NCI-H1930 (cell line): ENCODE results near the gene TMA16.
A peak's percentile ranks its signal among the peaks of the same experiment; 100 is the strongest.
"Not testable (repeated sequence)": the region's sequence is repeated elsewhere in the genome, so short reads cannot be mapped to it uniquely, and the experiment has no call there.

Source experiments
- DNase-seq, 2 experiments: peaks; one replicate each; lab custom pipeline; 2025; lab: John Stamatoyannopoulos, UW

TMA16 gene

DNA sequence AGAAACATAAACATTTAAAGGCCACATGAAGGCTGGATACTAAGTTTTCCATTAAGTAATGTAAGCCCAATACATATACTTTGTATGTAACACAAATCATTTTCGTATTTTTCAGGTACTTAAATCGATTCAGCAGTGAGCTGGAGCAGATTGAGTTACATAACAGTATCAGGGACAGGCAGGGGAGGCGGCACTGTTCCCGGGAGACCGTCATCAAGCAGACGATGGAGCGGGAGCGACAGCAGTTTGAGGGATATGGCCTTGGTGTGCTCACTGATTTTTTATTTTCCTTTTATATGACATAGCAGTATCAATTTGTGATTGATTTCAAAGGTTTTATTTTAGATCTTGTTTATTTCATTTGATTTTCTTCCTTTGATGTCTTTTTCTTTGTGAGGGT, 20.7 kb downstream of the TMA16 start:
- DNase-seq = no peak

DNA sequence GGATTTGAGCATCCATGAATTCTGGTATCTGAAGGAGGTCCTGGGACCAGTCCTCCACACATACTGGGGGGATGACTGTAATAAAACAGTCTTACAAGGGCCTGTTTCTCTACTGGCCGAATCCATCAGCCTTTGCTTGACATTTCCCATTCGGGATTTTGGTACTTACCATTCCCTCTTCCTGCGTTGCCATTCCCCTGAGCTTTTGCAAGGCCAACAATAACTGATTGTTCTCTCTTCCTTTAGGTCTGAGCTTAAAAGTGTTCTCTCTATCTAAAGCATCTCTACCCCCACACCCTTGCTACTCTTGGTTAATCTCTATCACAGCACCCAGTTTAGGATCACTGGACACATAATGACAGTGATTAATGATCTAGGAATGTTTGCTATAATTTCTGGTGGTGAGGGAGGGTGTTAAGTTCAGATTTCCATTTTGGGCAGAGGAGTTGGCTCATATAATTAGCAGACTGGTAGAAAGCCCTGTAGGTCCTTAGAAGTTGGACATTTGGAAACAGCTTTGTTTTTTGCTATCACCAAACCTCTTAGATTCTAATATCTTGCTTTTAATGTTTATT, 29.4 kb downstream of the TMA16 start:
- no peak for DNase-seq

DNA sequence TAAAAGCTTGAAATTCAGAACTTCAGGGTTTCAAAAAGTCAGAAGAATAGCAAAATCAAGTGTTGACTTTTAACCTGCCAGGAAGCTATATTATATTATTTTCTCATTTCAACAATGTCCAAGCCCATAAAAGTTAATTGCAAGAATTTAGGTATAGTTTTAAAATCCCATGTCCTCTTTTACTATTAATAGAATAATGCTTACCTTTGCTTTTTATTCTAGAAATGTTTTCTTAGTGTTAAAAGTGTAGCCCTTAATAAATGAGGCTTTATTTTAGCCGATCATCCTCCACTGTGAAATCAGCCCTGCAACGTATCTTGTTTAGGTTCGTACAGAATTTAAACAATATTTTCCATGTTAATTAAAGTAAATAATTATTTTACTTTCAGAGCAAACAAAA, 31.5 kb downstream of the TMA16 start:
- peak in 1 of 2 experiments; percentile 18 for DNase-seq

DNA sequence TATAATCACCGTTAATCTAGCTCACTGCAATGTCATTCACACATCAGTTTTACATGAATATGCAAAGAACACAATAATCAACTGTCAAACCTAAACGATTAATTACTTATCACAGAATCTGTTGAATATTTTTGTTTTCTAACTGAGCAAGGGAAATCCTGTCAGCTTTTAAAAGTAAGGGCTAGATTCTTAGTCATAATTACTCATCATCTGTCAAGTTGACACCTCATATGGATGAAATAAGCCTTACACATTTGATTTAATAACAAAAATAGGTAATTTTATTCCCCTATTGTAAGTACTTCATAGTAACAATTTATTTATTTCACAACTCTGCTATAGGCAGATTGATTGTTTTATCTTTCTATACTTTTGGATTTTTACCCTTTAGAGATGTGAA, 32.7 kb downstream of the TMA16 start:
- DNase-seq = no peak

DNA sequence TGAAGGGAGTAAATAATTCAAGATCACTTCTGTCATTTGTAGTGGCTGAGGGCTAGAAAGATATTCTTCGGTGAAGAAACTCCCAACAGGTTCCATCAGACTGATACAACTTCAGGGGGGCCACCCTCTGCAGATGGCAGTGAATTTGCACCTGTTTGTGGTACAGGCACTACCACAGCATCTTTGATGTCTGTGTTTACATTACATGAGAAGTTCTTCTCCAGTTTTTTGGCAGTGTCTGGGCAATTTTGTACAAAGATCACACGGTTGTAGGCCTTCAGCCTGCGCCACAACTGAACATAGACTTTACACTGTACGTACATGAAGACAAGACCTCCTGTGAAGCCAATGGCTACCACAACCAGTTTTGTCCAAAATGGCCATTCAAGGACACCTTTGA, 34.2 kb downstream of the TMA16 start:
- DNase-seq = no peak

DNA sequence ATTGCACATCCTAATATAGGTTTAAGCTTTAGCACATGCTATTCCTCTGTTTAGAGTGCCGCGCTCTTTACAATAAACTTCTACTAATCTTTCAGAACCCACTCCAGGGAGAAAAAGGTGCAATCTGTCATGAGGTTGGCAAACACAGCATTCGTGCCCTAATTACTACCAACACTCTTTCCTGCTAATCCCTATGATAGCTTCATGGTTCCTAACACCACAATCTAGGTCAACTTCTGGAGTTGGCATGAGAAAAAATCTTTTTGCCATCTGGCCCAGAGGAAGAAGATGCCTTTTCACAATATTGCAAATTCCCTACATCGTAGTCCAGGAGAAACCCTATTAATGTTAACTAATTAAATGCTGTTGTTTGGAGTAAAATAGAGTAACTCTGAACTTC, 39.6 kb downstream of the TMA16 start:
- DNase-seq = no peak

DNA sequence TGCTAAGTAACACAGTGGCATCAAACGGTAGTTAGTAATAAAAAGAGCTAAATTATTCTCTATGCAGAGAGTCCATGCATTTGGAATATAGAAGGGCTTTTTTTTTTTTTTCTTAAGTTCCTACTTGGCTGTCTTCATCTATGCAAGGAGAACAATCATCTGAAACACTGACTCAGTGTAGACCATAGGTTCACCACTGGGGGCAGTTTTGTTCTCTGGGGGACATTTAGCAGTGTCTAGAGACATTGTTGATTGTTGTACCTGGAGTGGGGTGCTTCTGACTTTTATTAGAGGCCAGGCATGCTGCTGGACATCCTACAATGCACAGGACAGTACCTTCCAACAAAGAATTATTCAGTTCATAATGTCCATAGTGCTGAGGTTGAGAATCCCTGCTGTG, 41.2 kb downstream of the TMA16 start:
- DNase-seq = no peak

DNA sequence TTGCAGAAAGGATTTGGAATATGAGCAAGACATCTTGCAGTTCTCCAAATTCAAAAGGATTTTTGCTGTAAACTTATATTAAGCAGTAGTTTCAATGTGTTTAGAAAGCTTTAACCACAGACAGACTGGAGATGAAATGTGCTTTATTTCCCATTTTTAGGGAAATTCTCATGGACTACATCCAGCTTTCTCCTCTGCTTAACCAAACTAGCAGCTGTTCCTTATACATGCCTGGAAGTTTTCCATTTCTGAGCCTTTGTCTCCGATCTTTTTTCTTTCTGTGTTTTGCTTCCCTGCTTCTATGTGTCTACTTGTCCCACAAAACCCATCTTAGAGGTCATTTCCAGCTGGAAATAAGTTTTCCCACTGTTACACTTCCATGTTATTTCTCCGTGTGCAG, 41.6 kb downstream of the TMA16 start:
- no peak for DNase-seq

DNA sequence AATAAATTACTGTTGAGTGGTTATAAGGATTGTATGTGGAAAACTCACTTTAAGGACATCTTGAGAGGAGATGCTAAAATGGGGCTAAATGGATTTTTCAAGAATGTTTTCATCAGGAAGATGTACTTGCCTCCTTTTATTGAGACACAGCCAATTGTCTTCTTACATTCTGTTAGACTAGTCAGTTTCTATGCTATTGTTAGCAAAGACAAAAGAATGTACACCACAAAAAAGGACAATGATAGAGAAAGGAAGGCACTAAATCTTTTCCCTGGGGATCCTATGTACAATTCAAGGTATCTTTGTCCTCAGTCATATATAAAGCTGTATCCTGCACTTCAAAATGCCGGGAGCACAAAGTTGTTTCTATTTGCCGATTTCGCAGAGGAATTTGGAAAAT, 42.6 kb downstream of the TMA16 start:
- DNase-seq = no peak

DNA sequence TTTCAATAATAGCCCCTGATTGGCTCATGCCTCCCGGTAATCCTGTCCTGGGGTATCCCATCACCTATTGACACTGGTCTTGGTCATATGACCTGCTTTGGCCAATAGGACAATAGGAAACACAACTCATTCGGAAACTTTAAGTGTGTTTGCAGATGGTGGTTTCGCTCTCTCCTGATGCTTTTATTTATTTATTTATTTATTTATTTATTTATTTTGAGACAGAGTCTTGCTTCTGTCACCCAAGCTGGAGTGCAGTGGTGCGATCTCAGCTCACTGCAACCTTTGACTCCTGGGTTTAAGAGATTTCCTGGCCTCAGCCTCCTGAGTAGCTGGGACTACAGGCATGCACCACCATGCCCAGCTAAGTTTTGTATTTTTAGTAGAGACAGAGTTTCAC, 44.3 kb downstream of the TMA16 start:
- not testable (repeated sequence) for DNase-seq

DNA sequence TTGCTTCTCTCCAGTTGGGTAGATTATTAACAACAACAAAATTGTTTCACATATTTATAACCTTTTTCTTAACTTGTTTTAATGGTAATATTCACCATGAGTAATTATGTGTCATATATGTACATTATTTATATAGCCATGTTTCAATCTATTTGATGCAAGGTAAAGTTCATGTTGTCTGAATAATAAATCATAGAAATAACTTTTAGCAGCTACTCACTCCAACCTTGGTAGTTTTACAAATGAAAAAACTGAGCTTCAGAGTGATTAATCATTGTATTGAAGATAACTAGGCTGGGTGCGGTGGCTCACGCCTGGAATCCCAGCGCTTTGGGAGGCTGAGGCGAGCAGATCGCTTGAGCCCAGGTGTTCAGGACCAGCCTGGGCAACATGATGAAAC, 46.0 kb downstream of the TMA16 start:
- no peak for DNase-seq

DNA sequence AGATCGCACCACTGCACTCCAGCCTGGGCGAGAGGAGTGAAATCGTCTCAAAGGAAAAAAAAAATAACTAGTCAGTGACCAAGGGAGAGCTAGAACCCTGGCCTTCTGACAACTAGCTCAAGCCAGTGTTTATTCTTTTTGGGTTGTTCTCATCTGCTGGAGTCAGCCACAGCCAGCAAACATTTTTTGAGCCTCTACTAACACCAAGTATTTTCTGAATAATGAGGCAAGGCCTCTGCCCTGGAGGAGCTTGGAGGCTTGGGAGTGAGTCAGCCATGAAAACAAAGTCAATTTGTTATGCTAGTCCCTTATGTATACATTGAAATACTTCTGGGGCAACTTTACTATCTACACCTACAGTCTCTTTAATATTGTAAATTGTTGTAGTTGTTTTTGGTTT, 46.5 kb downstream of the TMA16 start:
- DNase-seq = no peak

DNA sequence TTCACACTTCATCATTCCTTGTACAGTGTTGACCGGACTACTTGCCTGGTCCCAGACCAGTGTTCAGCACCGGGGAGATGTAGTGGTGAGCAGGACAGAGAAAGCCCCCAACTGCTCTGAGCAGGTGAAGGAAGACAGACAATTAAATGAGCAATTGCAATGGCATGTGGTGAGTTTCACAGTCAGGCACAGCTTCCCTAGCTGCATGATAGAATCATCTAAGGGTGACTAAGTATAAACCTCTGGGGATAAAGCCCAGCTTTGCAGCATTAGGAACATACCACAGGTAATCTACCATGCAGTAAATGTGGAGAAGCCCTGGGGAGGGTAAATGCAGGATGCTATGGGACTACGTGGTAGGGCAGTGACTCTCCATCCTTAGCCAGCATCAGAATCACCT, 47.8 kb downstream of the TMA16 start:
- DNase-seq = no peak

DNA sequence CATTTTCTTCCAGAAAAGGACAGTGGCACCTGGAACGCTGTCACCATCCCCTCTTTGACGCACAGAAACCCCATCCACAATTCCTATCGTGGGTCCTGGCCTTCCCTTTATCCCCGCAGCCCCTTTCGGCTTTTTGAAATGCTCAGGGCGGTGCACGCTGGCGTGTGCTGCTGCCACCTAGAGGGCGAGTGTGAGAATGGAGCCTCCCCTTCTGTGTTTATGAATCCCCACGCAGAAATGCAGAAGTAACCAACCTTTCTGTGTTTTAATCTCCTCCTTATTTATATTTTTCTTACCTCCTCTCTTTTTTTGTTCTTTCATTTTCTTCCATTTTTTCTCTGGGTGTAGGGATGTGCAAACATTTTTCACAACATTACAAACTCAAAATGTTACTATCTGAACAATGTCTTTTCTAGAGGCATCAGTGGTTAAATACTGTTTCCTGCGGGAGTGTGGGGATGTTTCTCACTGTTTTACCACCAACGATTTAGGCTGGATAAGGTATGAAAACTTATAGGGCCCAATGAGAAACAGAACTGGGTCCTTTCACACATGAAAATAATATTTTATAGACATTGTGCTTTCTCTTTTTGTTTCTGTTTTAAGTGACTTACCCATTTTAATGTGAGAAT, 50.0 kb downstream of the TMA16 start:
- DNase-seq = peak in 1 of 2 experiments; percentile 41

DNA sequence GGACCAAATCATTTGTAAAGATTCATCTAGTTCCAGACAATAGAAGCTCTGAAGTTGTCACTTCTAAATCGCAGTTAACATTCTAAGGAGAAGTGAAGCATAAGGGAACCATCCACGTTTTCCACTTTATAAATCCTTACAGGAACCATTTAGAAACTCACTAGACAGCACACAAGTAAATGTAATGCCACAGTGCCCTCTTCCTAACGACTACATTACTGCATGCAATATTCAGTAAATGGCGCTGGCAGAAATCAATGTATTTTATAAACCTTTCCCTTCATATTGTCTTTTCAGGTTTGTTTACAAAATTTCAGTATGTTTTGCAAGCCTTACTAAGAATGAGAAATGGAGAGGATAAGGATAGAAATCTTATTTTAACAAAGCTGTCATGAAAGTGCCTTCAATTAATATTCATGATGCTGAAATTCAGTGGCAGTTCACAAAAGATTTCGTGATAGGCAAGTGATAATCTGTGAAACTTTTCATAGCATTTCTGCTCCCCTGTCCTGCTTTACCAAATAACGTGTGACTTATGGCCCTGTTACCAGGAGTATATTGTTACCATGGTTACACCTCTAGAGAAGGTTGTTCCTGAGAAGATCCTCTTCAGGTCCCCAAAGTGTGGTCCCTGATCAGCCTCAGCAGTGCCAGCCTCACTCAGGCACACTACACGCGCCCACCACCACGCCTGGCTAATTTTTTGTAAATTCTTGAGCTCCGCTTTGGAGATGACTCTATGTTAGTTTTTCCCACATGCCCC, 54.2 kb downstream of the TMA16 start:
- no peak for DNase-seq

DNA sequence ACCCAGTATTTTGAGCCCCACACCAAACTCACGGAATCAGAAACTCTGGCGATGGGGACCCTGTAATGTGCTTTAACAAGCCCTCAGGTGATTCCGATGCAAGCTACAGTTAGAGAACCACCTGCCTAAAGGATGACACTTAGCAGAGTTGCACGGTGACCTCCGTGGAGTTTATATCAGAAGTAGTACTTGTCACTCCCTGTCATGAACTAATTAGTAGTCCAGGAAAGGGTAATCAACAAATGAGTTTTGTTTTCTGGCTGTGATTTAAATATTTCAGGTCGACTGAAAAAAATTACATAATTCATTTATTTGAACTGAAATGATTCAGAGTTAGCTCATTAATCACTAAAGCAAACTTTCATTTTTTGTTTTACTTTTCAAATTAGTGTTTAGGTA, 56.4 kb downstream of the TMA16 start:
- DNase-seq = no peak

DNA sequence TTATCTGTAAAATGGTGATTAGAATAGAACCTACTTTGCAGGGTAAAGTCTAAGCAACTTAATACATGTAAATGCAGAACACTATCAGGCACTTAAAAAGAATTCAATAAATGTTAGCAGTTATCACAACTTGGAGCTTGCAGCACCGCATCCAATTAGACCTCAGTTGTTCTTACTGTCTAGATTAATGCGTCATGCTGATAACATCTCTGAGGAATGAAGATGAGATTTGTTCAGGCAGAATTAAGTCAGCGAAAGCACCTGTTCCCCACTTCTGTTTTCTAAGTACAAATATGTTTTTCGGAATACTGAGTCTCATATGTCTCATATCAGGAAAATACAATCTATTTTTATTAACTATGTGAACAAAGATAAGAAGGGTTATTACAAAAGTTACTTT, 58.7 kb downstream of the TMA16 start:
- DNase-seq = no peak

DNA sequence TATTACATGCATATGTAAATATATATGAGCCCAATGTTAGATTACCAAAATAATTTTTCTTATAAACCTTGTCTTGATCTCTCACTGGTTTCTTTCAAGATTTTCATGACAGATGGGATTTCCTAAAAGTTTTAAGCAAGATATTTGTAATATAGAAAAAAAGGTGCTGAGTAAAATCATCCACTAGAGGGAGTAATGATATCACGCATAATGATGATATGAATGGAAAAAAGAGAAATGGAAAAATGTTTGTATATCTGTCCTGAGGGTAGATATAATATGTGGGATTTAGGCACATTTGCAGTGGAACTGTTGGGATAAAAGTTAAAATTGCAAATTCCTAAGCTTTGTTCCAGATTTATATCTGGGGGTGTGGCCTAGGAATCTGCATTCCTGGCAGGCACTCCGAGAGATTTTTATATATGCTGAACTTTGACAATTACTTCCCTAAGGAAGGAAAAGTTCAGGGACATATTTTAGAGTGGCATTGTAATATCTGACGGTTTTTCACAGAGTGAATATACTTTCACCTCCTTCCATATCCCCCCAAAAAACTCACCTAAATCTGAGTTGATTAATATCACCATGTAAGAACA, 60.5 kb downstream of the TMA16 start:
- DNase-seq = no peak

DNA sequence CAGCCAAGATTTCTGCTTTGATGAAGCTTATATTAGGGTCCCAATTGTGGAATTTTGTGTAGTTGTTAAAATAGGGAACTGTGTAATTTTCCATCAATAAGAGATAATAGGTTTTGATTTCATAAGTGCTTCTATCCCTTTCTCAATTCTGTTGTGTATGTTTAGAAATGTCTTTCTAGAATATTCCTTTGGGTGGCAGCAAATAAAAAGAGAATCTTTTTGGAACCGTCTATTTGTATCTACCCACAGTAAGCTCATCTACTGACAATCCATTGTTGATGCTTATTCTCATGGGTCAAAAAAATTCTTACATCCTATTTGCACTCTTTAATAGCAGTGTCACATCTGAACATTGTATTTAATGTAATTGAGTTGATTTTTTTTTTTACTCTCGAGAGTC, 61.7 kb downstream of the TMA16 start:
- DNase-seq = peak in 1 of 2 experiments; percentile 5

DNA sequence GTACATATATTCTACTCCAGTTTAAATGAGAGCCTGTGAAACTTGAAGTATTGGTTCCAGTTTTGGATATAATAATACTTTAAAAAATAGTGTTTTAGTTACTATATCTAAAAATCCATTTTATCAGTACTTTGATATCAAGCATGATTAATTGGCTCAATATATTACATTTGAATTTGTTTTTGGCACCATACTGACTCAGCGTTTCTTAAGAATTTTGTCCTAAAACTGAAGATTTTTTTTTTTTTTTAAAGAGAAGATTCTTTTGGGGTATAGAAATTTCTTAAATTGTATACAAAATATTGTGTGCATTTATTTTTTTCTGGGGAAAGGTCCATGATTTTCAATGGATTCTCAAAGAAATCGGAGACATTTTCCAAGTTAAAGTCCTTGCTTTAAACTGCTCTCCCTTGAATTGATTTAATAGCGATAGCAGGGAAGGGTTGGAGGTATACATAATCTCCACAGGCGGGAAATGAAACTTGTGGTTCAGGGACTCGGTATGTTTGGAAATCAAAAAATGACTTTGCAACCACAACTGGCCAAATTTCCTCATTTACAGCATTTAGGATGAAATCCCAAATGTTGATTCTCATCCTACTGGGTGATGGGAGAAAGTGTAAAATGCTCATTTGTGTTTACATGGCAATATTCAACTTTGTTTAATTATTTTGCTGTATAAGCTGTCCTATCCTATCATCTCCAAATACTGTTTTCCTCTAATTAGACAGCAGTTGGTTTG, 62.3 kb downstream of the TMA16 start:
- DNase-seq = no peak

DNA sequence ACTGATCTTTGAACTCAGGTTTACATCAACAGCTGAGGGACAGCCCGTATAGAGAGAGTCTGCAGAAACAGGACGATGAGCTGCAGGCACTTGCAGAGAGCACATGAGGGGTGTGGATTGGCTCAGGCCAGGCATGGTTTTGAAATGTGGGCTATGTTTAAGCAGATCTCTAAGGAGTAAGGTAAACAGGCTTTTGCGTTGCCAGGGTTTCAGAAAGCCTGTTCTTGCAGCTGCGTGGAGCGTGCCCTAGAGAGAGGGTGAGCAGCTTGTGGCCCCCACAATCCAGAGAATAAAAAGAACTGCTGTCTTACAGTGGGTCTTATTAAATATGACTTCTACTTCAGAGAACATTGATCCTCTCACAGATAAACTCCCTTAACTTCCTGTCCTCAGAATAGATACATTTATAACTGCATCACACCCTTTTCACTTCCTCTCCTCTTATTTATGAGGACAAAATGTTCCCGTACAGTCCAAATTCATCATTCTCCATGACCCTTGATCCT, 64.1 kb downstream of the TMA16 start:
- DNase-seq = no peak

DNA sequence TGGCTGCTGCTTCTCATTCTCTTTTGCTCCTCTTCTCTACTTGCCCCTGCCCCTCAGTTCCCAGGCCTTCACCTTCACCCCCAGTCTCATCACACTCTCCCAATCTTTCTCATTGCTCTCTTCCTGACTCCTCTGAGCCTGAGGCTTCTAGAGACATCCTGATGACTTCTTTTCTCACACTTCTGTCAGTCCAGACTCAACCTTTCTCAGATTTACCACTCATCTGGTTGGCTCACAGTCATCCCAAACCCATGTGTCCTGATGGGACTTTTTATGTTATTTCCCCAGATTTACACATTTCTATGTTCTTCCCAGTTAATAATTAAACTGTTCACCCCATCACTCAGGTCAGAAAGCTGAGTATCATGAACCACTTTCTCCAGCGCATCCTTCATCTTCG, 68.0 kb downstream of the TMA16 start:
- DNase-seq = no peak
